Mucosa of gallbladder (tissue), 1 donor: Measurements from ENCODE around the gene GET4. TPM values are rescaled to one million over a fixed set of nuclear protein-coding genes. Genes with fewer than 3 reads are reported as not detected.
A peak's percentile ranks its signal among the peaks of the same experiment; 100 is the strongest.
"Not testable (repeated sequence)": the region's sequence is repeated elsewhere in the genome, so short reads cannot be mapped to it uniquely, and the experiment has no call there.

Experiments
- DNase-seq: peaks from one replicate; pipeline ENCODE4 v3.0.0-alpha.2; 2020; ENCODE audit warnings: low spot score
- total RNA-seq: library from RNA; stranded (reverse); gene quantifications from one replicate; pipeline ENCODE4 v1.2.1, GENCODE V29; 2021
- donor health status: DM: no; HTN: no; CAD: no.

Gene GET4
- total RNA-seq, 1 donor from 2014 or later = 37.5 TPM

GRCh38 chr7:914521-915194 lies 38.3 kb downstream of the GET4 start:
- no peak for DNase-seq

GRCh38 chr7:915291-916218 lies 39.2 kb downstream of the GET4 start:
- DNase-seq = no peak

DNA sequence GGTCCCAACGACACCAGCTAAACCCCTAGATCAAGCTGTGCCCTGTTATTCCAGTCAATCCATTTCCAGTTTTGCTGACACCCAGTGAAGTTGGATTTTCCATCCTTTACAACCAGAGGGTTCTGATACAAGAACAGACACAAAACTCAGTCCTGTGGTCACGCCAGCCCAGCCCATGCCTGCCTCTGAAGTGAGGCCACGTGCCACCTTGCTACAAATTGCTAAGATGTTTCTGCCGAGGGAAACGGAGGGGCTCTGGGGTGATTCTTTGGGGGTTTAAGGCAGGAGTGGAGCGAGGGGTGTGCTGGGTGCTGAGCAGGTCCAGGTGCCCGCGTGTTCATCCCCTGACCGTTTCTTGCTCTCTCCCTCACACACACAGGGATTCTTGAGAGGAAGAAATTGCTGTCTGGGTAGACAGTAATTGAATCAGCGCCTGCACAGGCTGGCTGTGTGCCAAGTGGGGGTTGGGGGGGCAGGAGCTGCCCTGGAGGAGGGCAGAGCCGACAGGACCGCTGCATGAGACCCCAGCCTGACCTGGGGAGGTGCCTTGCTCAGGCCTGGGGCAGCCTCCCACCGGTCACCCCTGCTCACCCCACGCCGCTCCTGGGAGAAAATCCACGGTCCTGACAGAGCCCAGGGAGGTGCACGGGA lies 40.1 kb downstream of the GET4 start:
- DNase-seq = no peak

DNA sequence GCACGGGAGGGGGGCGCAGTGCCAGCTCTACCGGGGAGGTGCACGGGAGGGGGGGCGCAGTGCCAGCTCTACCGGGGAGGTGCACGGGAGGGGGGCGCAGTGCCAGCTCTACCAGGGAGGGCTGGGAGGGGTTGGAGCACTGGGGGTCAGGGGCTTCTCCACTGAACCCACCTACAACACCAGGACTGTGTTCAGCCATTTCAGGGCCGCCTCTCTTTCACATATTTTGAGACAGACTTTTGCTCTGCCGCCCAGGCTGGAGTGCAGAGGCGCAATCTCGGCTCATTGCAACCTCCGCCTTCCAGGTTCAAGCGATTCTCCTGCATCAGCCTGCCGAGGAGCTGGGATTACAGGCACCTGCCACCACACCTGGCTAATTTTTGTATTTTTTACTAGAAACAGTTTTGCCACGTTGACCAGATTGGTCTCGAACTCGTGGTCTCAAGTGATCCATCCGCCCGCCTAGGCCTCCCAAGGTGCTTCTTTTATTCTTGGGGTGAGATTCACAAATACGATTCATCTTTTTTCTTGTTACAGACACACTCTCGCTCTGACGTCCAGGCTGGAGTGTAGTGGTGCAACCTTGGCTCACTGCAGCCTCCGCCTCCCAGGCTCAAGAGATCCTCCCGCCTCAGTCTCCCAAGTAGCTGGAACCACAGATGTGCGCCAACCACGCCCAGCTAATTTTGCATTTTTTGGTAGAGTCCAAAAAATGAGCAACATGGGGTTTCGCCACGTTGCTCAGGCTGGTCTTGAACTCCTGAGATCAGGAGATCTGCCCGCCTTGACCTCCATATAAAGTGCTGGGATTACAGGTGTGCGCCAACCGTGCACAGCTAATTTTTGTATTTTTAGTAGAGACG lies 41.1 kb downstream of the GET4 start:
- no peak for DNase-seq

DNA sequence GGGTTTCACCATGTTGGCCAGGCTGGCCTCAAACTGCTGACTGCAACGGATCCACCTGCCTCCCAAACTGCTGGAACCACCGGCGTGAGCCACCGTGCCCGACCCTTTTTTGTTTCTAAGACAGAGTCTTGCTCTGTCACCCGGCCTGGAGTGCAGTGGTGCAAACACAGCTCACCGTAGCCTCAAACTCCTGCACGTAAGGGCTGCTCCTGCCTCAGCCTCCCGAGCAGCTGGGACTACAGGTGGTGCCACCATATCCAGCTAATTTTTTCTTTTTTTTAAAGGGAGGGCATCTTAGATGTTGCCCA lies 41.7 kb downstream of the GET4 start:
- DNase-seq = no peak

- no peak for DNase-seq
These were observed 42.2 kb downstream of the GET4 start for GRCh38 chr7:918441-919113.

GRCh38 chr7:919114-919442 lies 42.7 kb downstream of the GET4 start:
- DNase-seq = no peak

GRCh38 chr7:919924-920341 lies 43.6 kb downstream of the GET4 start:
- DNase-seq = peak; percentile 66

DNA sequence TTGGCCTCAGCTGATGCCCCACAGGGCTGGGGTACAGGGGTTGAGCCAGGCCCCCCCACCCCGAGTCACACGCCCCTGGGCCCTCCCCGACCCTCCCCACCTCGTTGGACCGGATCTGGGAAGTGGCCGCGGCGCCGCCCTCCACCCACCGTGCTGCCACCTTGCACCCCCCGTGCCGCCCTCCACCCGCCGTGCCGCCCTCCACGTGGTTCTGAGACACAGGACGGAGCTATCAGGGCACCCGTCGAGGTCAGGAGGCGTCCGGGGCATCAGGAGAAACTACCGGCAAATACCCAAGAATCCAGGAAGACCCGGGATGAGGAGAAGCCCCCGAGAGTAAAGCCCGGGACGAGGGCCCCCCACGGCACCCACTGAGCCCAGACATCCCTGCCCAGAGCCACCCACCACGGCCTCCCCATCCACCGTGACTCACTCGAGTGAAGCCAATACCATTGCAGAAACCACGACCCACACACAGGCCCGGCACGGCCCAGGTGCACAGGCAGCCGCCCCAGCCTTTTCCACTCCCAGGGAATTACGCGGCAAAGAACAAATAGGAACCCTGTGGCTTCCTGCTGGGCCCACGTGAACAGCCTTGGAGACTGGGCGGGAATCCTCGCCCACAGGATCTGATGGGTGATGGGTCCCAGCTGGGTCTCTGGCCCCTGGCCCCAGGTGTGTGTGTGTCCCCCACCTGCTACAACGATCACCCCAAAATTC lies 44.2 kb downstream of the GET4 start:
- DNase-seq = no peak

DNA sequence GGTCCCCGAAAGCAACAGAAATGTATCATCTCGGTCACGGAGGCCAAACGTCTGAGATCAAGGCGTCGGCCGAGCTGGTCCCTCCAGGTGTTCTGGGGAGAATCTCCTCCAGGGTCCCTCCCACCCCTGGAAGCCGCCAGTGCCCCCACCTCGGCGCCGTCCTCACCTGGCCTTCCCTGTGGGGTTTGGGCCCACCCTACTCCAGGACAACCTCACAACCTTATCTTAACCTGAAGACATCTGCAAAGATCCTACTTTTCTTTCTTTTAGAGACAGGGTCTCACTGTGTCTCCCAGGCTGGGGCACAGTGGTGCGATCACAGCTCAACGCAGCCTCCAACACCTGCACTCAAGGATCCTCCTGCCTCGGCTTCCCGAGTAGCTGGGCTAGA lies 44.7 kb downstream of the GET4 start:
- DNase-seq = no peak

- DNase-seq = no peak
These were observed 45.4 kb downstream of the GET4 start for GRCh38 chr7:921581-922333.

DNA sequence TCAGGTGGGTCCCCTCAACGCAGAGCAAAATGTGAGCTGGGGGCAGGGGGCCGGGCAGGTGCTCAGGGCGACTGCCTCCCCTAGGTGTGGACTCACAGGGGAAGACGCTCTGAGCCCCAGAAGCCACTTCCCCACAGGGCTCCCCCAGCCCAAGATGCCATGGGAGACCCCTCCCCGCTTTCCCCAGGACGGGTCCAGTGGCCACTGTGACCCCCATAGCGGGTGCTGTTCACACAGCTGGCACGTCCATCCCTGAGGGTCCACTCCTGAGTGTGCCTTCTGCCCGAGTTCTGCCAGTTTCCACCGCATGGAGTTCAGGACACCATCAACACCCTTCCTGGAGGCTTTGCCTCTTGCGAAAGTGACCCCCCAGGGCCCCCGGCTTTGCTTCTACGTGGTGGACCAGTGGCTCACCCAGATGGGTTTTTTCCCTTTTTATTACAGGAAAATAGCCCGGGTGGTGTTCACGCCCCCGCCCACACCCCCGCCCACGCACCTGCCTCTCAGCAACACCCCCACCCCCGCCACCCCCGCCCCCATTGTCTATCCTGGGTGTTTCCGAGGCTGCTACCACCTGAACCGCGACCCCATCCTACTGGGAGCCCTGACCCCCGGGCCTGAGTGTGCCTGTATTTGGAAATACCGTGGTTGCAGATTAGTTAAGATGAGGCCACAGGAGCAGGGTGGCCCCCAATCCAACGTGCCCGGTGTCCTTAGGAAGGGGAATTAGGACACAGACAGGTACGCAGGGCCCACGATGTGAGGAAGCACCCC lies 46.2 kb downstream of the GET4 start:
- no peak for DNase-seq

- DNase-seq = peak; percentile 79
These were observed 47.0 kb downstream of the GET4 start for GRCh38 chr7:923108-924041.

DNA sequence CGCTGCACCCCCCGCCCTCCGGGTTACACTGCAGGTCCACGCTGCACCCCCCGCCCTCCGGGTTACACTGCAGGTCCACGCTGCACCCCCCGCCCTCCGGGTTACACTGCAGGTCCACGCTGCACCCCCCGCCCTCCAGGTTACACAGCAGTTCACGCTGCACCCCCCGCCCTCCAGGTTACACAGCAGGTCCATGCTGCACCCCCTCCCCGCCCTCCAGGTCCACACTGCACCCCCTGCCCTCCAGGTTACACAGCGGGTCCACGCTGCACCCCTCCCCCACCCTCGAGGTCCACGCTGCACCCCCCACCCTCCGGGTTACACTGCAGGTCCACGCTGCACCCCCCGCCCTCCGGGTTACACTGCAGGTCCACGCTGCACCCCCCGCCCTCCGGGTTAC lies 47.7 kb downstream of the GET4 start:
- DNase-seq = not testable (repeated sequence)

DNA sequence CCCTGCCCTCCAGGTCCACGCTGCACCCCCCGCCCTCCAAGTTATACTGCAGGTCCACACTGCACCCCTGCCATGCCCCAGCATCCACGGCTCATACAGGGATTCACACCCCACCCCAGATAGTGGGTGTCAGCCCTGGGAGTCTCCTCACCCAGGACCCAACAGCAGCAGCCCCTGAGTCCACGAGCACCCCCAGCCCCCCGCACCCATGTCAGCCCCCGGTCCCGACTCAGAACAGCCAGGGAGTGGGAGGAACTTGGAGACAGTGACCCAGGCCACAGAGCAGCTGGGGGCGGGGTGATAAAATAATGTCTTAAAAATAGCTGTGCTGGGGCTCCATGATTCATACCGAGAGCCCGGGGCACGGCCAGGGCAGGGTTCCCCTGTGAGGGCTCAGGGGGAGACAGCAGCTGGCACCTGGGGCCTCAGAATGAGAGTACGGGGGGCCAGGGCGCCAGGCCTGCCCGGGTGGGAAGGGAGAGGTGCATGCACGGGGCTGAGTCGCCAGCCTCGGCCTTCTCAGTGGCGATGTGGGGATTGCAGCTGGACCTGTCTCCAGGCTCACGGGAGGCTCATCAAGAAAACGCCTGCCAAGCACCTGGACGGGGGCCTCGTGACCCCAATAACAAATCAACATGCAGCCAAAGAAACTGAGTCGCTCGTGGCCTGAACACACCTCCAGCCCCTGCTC lies 48.3 kb downstream of the GET4 start:
- no peak for DNase-seq

GRCh38 chr7:925601-926000 lies 49.2 kb downstream of the GET4 start:
- no peak for DNase-seq
